ENCODE measurements around the gene NAALAD2. TPM values are rescaled to one million over a fixed set of nuclear protein-coding genes. Genes with fewer than 3 reads are reported as not detected.
"Not testable (repeated sequence)": the region's sequence is repeated elsewhere in the genome, so short reads cannot be mapped to it uniquely, and the experiment has no call there.

The NAALAD2 gene
- total RNA-seq, 1 donor from 2014 or later, result 1.2 TPM

- intact Hi-C loops (cut with DNase I), result no loop called here
These were observed 45.5 kb downstream of the NAALAD2 start for GRCh38 chr11:90179923-90180322.

GRCh38 chr11:90187839-90188238 is 53.4 kb downstream of the NAALAD2 start:
- no peak for DNase-seq
- intact Hi-C loops (cut with DNase I), result no loop called here
- ATAC-seq (ENCODE audit: poor library complexity), result no peak

More at GRCh38 chr11:90179923-90180322, 45.5 kb downstream of the NAALAD2 start:
- no peak for ATAC-seq (ENCODE audit: poor library complexity)
- no peak for DNase-seq

- intact Hi-C loops (cut with DNase I), result no loop called here
- DNase-seq (no peak), ATAC-seq (ENCODE audit: poor library complexity) (no peak)
These were observed 54.5 kb downstream of the NAALAD2 start for GRCh38 chr11:90189011-90189410.

- DNase-seq (no peak), ATAC-seq (ENCODE audit: poor library complexity) (no peak)
- intact Hi-C loops (cut with DNase I), result no loop called here
These were observed 58.6 kb downstream of the NAALAD2 start for GRCh38 chr11:90192869-90193582.

GRCh38 chr11:90197377-90197776 is 62.9 kb downstream of the NAALAD2 start:
- intact Hi-C loops (cut with DNase I), result no loop called here
- no peak for ATAC-seq (ENCODE audit: poor library complexity)
- DNase-seq, result no peak

GRCh38 chr11:90202342-90202741 is 67.9 kb downstream of the NAALAD2 start:
- ATAC-seq (ENCODE audit: poor library complexity), result no peak
- no peak for DNase-seq
- intact Hi-C loops (cut with DNase I), result no loop called here

- DNase-seq, result no peak
- ATAC-seq (ENCODE audit: poor library complexity), result no peak
- intact Hi-C loops (cut with DNase I), result no loop called here
These were observed 69.9 kb downstream of the NAALAD2 start for GRCh38 chr11:90204407-90204806.

- ATAC-seq (ENCODE audit: poor library complexity) (no peak), DNase-seq (no peak)
- intact Hi-C loops (cut with DNase I), result no loop called here
These were observed 70.6 kb downstream of the NAALAD2 start for GRCh38 chr11:90204832-90205646.

- ATAC-seq (ENCODE audit: poor library complexity); DNase-seq; intact Hi-C loops (cut with DNase I): not testable (repeated sequence)
These were observed 73.5 kb downstream of the NAALAD2 start for GRCh38 chr11:90207992-90208391.

GRCh38 chr11:90208857-90209256 is 74.4 kb downstream of the NAALAD2 start:
- no peak for ATAC-seq (ENCODE audit: poor library complexity)
- no peak for DNase-seq
- intact Hi-C loops (cut with DNase I), result no loop called here

- DNase-seq, result no peak
- intact Hi-C loops (cut with DNase I), result no loop called here
- no peak for ATAC-seq (ENCODE audit: poor library complexity)
These were observed 78.9 kb downstream of the NAALAD2 start for GRCh38 chr11:90213322-90213721.

GRCh38 chr11:90216611-90217010 is 82.1 kb downstream of the NAALAD2 start:
- ATAC-seq (ENCODE audit: poor library complexity) (peak; percentile 87), DNase-seq (no peak)
- intact Hi-C loops (cut with DNase I), result no loop called here

GRCh38 chr11:90218606-90219005 is 84.1 kb downstream of the NAALAD2 start:
- ATAC-seq (ENCODE audit: poor library complexity) (no peak), DNase-seq (peak; percentile 50)
- intact Hi-C loops (cut with DNase I), result no loop called here

- intact Hi-C loops (cut with DNase I), result no loop called here
- ATAC-seq (ENCODE audit: poor library complexity) (no peak), DNase-seq (no peak)
These were observed 85.0 kb downstream of the NAALAD2 start for GRCh38 chr11:90219438-90219837.

GRCh38 chr11:90220391-90220790 is 85.9 kb downstream of the NAALAD2 start:
- DNase-seq (no peak), ATAC-seq (ENCODE audit: poor library complexity) (no peak)
- intact Hi-C loops (cut with DNase I), result no loop called here

GRCh38 chr11:90221803-90222458 is 87.5 kb downstream of the NAALAD2 start:
- no peak for DNase-seq
- no peak for ATAC-seq (ENCODE audit: poor library complexity)
- intact Hi-C loops (cut with DNase I), result no loop called here

- DNase-seq, result peak; percentile 95
- intact Hi-C loops (cut with DNase I), result no loop called here
- peak; percentile 98 for ATAC-seq (ENCODE audit: poor library complexity)
These were observed 88.2 kb downstream of the NAALAD2 start, which contains the start of gene CHORDC1 for GRCh38 chr11:90222459-90223247. CHORDC1 (minus strand) TSS chr11:90223049; CDS start chr11:90222954, 95 bp downstream.

- intact Hi-C loops (cut with DNase I), result no loop called here
- ATAC-seq (ENCODE audit: poor library complexity), result peak; percentile 70
- DNase-seq, result no peak
These were observed 88.8 kb downstream of the NAALAD2 start for GRCh38 chr11:90223248-90223585.

- intact Hi-C loops (cut with DNase I), result no loop called here
- ATAC-seq (ENCODE audit: poor library complexity) (no peak), DNase-seq (no peak)
These were observed 93.6 kb downstream of the NAALAD2 start for GRCh38 chr11:90228056-90228455.

Data from Right ventricle myocardium superior (tissue), 1 donor.